ENCODE data around the gene CEBPZ.

The CEBPZ gene

DNA sequence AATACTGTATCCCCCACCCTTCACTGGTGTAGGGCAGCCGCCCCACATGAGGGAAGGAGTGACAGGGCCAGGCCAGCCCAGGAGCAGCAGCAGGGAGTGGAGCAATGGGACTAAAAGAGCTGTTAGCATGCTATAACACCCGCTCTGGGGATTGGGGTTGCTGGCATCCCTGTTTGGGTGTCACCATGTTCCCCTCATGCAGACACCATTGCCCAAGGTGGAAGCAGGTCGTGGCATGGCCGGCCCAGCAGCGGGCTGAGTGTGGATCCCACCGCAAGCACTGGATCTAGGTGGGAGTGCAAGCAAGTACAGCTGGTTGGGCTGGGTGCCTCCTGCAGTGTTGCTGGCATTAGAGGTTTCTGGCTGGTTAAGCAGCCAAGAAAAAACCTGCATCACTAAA, 39.6 kb downstream of the CEBPZ start:
- Histone ChIP-seq H3K79me1 (ENCODE audit: low read length) (no peaks in the 10 kb centered on the region), H3K18ac (ENCODE audit: low read length) (peak overlapping the region; percentile 33), H3K79me2 (ENCODE audit: control insufficient read depth, insufficient read depth, low read length) (peaks cover under 1% of the 10 kb centered on the region), H3K36me3 (ENCODE audit: control insufficient read depth, insufficient read depth, low read length) (no peaks in the 10 kb centered on the region), H2BK15ac (replicated peaks; ENCODE audit: low read depth) (no peak overlapping the region), H3K23ac (ENCODE audit: low read length) (no peak overlapping the region), H2AK5ac (ENCODE audit: low read length) (no peak overlapping the region), H3K27me3 (ENCODE audit: insufficient read depth, low read length, poor library complexity) (no peaks in the 10 kb centered on the region), H3K9ac (ENCODE audit: low read length) (peak overlapping the region; percentile 7), H4K8ac (ENCODE audit: low read depth, low read length) (no peak overlapping the region), H3K27ac (ENCODE audit: low read depth, low read length) (no peak overlapping the region), H3K56ac (ENCODE audit: low read length) (peak overlapping the region; percentile 78), H3K4me2 (ENCODE audit: low read length) (no peak overlapping the region), H3K4me3 (ENCODE audit: low read length) (no peak overlapping the region), H4K5ac (ENCODE audit: low read length) (no peak overlapping the region), H2BK5ac (ENCODE audit: low read length) (no peak overlapping the region), H2BK120ac (ENCODE audit: low read depth, low read length) (no peak overlapping the region), H3K4ac (ENCODE audit: low read depth, low read length) (peak overlapping the region; percentile 25), H3K4me1 (ENCODE audit: control insufficient read depth, low read depth, low read length) (peaks cover 9% of the 10 kb centered on the region)
- WGBS (ENCODE audit: extremely low coverage, insufficient coverage, low lambda C conversion rate), result no CpG with 5 or more reads among the region's 6 CpGs
- DNase-seq, result no peak

DNA sequence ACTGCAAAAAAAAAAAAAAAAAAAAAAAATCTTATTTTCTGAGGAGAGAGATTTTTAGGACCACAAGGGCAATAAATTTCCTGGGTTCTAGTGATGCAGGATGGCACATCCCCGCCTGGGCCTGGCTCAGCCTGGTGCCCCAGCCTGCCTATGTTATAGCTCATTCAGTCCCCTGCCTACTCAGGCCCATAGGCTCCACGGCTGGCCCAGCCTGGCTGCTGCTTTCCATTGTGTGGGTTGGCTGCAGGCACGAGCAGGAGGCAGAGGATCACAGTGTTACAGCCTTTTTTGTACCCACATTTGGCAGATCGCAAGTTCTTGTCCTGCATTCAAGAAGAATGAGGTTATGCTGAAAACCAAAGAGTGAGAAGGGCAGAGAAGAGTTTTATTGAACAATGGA, 40.1 kb downstream of the CEBPZ start:
- Histone ChIP-seq H3K36me3 (ENCODE audit: control insufficient read depth, insufficient read depth, low read length) (no peaks in the 10 kb centered on the region), H3K27ac (ENCODE audit: low read depth, low read length) (no peak overlapping the region), H2BK15ac (replicated peaks; ENCODE audit: low read depth) (no peak overlapping the region), H3K23ac (ENCODE audit: low read length) (no peak overlapping the region), H4K5ac (ENCODE audit: low read length) (no peak overlapping the region), H3K79me1 (ENCODE audit: low read length) (no peaks in the 10 kb centered on the region), H3K56ac (ENCODE audit: low read length) (peak overlapping the region; percentile 78), H3K4me1 (ENCODE audit: control insufficient read depth, low read depth, low read length) (peaks cover 9% of the 10 kb centered on the region), H2BK120ac (ENCODE audit: low read depth, low read length) (no peak overlapping the region), H2BK5ac (ENCODE audit: low read length) (no peak overlapping the region), H3K4me2 (ENCODE audit: low read length) (no peak overlapping the region), H3K18ac (ENCODE audit: low read length) (peak overlapping the region; percentile 33), H3K9ac (ENCODE audit: low read length) (peak overlapping the region; percentile 7), H3K4me3 (ENCODE audit: low read length) (no peak overlapping the region), H4K8ac (ENCODE audit: low read depth, low read length) (peak overlapping the region; percentile 2), H2AK5ac (ENCODE audit: low read length) (no peak overlapping the region), H3K4ac (ENCODE audit: low read depth, low read length) (peak overlapping the region; percentile 17), H3K27me3 (ENCODE audit: insufficient read depth, low read length, poor library complexity) (no peaks in the 10 kb centered on the region), H3K79me2 (ENCODE audit: control insufficient read depth, insufficient read depth, low read length) (no peaks in the 10 kb centered on the region)
- DNase-seq, result no peak
- WGBS (ENCODE audit: extremely low coverage, insufficient coverage, low lambda C conversion rate), result no CpG with 5 or more reads among the region's 4 CpGs

DNA sequence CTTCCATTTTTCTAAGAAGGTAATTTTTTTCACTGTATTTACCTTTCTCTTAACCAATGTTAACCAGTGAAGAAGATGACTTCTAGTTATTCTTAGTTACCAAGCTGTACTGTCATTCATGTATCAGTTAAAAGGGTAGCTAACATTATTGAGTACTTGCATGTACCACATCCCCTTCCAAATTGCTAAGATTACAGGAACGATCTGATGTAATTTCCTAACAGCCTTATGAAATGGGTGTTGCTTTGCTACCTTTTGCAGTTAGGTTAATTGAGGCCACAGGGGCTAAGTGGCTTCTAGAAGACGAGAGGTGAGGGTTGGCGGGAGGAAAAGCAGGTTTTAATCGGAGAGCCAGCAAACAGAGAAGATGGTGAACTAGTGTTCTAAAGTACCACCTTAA, 41.1 kb downstream of the CEBPZ start:
- no peak overlapping the region for H2BK15ac ChIP-seq (replicated peaks; ENCODE audit: low read depth)
- peak overlapping the region; percentile 69 for H2BK120ac ChIP-seq (ENCODE audit: low read depth, low read length)
- peak overlapping the region; percentile 0 for H2BK5ac ChIP-seq (ENCODE audit: low read length)
- peak overlapping the region; percentile 45 for H3K56ac ChIP-seq (ENCODE audit: low read length)
- peak overlapping the region; percentile 94 for H3K18ac ChIP-seq (ENCODE audit: low read length)
- no peak overlapping the region for H4K8ac ChIP-seq (ENCODE audit: low read depth, low read length)
- no peak overlapping the region for H3K9ac ChIP-seq (ENCODE audit: low read length)
- H3K27me3 ChIP-seq (ENCODE audit: insufficient read depth, low read length, poor library complexity), result no peaks in the 10 kb centered on the region
- H3K4me3 ChIP-seq (ENCODE audit: low read length), result no peak overlapping the region
- no peaks in the 10 kb centered on the region for H3K36me3 ChIP-seq (ENCODE audit: control insufficient read depth, insufficient read depth, low read length)
- no CpG with 5 or more reads among the region's 4 CpGs for WGBS (ENCODE audit: extremely low coverage, insufficient coverage, low lambda C conversion rate)
- H3K4me2 ChIP-seq (ENCODE audit: low read length), result no peak overlapping the region
- H3K79me1 ChIP-seq (ENCODE audit: low read length), result no peaks in the 10 kb centered on the region
- no peak overlapping the region for H2AK5ac ChIP-seq (ENCODE audit: low read length)
- DNase-seq, result no peak
- no peak overlapping the region for H3K23ac ChIP-seq (ENCODE audit: low read length)
- H4K5ac ChIP-seq (ENCODE audit: low read length), result no peak overlapping the region
- H3K4ac ChIP-seq (ENCODE audit: low read depth, low read length), result no peak overlapping the region
- no peak overlapping the region for H3K27ac ChIP-seq (ENCODE audit: low read depth, low read length)
- H3K79me2 ChIP-seq (ENCODE audit: control insufficient read depth, insufficient read depth, low read length), result no peaks in the 10 kb centered on the region
- peaks cover 9% of the 10 kb centered on the region for H3K4me1 ChIP-seq (ENCODE audit: control insufficient read depth, low read depth, low read length)

DNA sequence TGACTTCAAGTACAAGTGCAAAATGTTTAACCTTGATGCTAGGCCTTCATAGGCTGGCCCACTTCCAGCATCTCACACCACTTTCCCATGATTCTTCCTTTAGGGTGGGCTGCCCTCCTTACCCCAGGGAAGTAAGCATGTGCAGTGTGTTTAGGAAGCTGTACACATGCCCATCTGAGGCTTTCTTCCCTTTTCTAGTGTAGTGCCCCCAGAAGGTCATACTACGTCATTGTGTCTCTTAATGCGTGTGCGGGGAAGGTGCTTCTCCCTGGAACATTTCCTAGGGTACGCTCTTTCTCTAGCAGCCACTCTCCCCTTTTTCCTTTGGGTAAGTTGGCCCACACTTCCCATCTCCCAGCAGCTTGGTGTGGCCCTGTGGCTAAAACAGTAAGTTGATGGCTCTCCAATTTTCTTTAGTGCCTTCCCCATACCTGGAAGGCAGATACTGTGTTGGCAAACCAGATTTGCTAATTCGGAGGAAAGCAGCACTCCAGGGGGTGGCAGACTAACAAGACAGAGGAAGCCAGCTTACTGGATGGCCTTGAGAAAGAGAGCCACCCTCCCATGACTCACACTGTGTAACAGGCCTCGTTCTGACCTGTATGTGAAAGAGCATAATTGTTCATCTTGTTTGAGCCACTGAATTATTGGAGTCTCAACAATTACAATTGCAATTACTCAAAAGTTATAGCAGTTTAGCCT, 41.8 kb downstream of the CEBPZ start:
- DNase-seq, result peak; percentile 97
- no peak overlapping the region for H3K4me2 ChIP-seq (ENCODE audit: low read length)
- no peak overlapping the region for H2BK120ac ChIP-seq (ENCODE audit: low read depth, low read length)
- peaks cover 9% of the 10 kb centered on the region for H3K4me1 ChIP-seq (ENCODE audit: control insufficient read depth, low read depth, low read length)
- H2BK5ac ChIP-seq (ENCODE audit: low read length), result peak overlapping the region; percentile 70
- no CpG with 5 or more reads among the region's 6 CpGs for WGBS (ENCODE audit: extremely low coverage, insufficient coverage, low lambda C conversion rate)
- H4K5ac ChIP-seq (ENCODE audit: low read length), result no peak overlapping the region
- peak overlapping the region; percentile 76 for H3K27ac ChIP-seq (ENCODE audit: low read depth, low read length)
- H3K36me3 ChIP-seq (ENCODE audit: control insufficient read depth, insufficient read depth, low read length), result no peaks in the 10 kb centered on the region
- H3K4ac ChIP-seq (ENCODE audit: low read depth, low read length), result peak overlapping the region; percentile 46
- peak overlapping the region; percentile 6 for H3K9ac ChIP-seq (ENCODE audit: low read length)
- no peaks in the 10 kb centered on the region for H3K79me2 ChIP-seq (ENCODE audit: control insufficient read depth, insufficient read depth, low read length)
- no peak overlapping the region for H3K23ac ChIP-seq (ENCODE audit: low read length)
- H3K56ac ChIP-seq (ENCODE audit: low read length), result peak overlapping the region; percentile 82
- peak overlapping the region; percentile 91 for H3K18ac ChIP-seq (ENCODE audit: low read length)
- H2BK15ac ChIP-seq (replicated peaks; ENCODE audit: low read depth), result no peak overlapping the region
- H3K4me3 ChIP-seq (ENCODE audit: low read length), result no peak overlapping the region
- H3K79me1 ChIP-seq (ENCODE audit: low read length), result no peaks in the 10 kb centered on the region
- no peak overlapping the region for H4K8ac ChIP-seq (ENCODE audit: low read depth, low read length)
- peak overlapping the region; percentile 1 for H2AK5ac ChIP-seq (ENCODE audit: low read length)
- H3K27me3 ChIP-seq (ENCODE audit: insufficient read depth, low read length, poor library complexity), result no peaks in the 10 kb centered on the region

DNA sequence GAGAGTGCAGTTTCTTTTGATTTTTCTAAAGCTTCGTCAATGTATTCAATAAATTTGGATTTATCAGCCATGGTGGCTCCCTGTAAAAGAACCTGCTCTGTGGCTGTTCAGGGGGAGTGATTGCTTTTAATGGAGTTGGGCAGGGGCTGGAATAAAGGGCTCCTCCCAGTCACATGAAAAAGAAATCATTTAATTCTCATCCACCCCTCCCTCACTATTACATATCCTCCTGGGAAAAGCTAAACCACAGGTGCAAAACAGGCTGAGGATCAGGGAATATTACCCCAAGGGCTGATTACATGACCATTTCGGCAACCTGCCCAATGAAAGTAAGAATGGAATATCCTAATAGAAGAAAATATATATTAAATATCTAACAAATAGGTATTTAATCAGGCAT, 42.8 kb downstream of the CEBPZ start, which contains the start of gene SULT6B1:
SULT6B1 (minus strand) TSS at position 101 of the 400 bp plus-strand sequence; CDS start at position 71, 30 bp downstream.
- H3K56ac ChIP-seq (ENCODE audit: low read length), result peak within 1 kb of the TSS; percentile 82
- no peaks in the 10 kb centered on the region for H3K27me3 ChIP-seq (ENCODE audit: insufficient read depth, low read length, poor library complexity)
- H4K8ac ChIP-seq (ENCODE audit: low read depth, low read length), result no peak within 1 kb of the TSS
- no peaks in the 10 kb centered on the region for H3K79me2 ChIP-seq (ENCODE audit: control insufficient read depth, insufficient read depth, low read length)
- peak within 1 kb of the TSS; percentile 91 for H3K18ac ChIP-seq (ENCODE audit: low read length)
- H4K5ac ChIP-seq (ENCODE audit: low read length), result no peak within 1 kb of the TSS
- H3K9ac ChIP-seq (ENCODE audit: low read length), result peak within 1 kb of the TSS; percentile 6
- no peaks in the 10 kb centered on the region for H3K79me1 ChIP-seq (ENCODE audit: low read length)
- H2BK15ac ChIP-seq (replicated peaks; ENCODE audit: low read depth), result no peak within 1 kb of the TSS
- no peak within 1 kb of the TSS for H3K23ac ChIP-seq (ENCODE audit: low read length)
- peak within 1 kb of the TSS; percentile 46 for H3K4ac ChIP-seq (ENCODE audit: low read depth, low read length)
- no peaks in the 10 kb centered on the region for H3K36me3 ChIP-seq (ENCODE audit: control insufficient read depth, insufficient read depth, low read length)
- H3K4me2 ChIP-seq (ENCODE audit: low read length), result no peak within 1 kb of the TSS
- no peak for DNase-seq
- H2BK5ac ChIP-seq (ENCODE audit: low read length), result peak within 1 kb of the TSS; percentile 70
- H3K27ac ChIP-seq (ENCODE audit: low read depth, low read length), result peak within 1 kb of the TSS; percentile 76
- peaks cover 9% of the 10 kb centered on the region for H3K4me1 ChIP-seq (ENCODE audit: control insufficient read depth, low read depth, low read length)
- H3K4me3 ChIP-seq (ENCODE audit: low read length), result no peak within 1 kb of the TSS
- no CpG with 5 or more reads among the region's 2 CpGs for WGBS (ENCODE audit: extremely low coverage, insufficient coverage, low lambda C conversion rate)
- peak within 1 kb of the TSS; percentile 76 for H2AK5ac ChIP-seq (ENCODE audit: low read length)
- H2BK120ac ChIP-seq (ENCODE audit: low read depth, low read length), result no peak within 1 kb of the TSS

Data from mesendoderm (in vitro differentiated cells).